ENCODE measurements around the gene PHACTR3. TPM values are rescaled to one million over a fixed set of nuclear protein-coding genes. Genes with fewer than 3 reads are reported as not detected.

Gene PHACTR3
- polyA plus RNA-seq, 1 donor (not counting 4 experiments of a cell fraction or from before 2014, with no cell fraction given) = 2.6 TPM

- TF ChIP-seq EZH2 (IDR thresholded peaks at IDR 0.05; ENCODE audit: low read length) (no peak), CTCF (optimal IDR thresholded peaks at IDR 0.05 in 1 of 3, IDR thresholded peaks at IDR 0.05 in 1 of 3, conservative IDR thresholded peaks at IDR 0.05 in 1 of 3; ENCODE audit: extremely low read depth in 1 of 3, insufficient read depth in 2 of 3, low read length in 3 of 3) (no peak)
Observed at GRCh38 chr20:59667131-59667530, 62.8 kb downstream of the PHACTR3 start.

GRCh38 chr20:59667981-59668515, 63.7 kb downstream of the PHACTR3 start:
- Histone ChIP-seq H3K27me3 (ENCODE audit: control insufficient read depth, extremely low read depth, insufficient read depth, low read length) (no peaks in the 10 kb centered on the region), H3K9me3 (ENCODE audit: control insufficient read depth, low read depth, low read length) (no peaks in the 10 kb centered on the region), H3K4me1 (ENCODE audit: control insufficient read depth, extremely low read depth, insufficient read depth, low read length) (no peaks in the 10 kb centered on the region), H3K9me1 (ENCODE audit: control insufficient read depth, extremely low read depth, insufficient read depth, low read length) (no peaks in the 10 kb centered on the region), H3K4me2 (ENCODE audit: control insufficient read depth, extremely low read depth, insufficient read depth, low read depth, low read length) (no peak overlapping the region), H3K9ac (ENCODE audit: control insufficient read depth, extremely low read depth, insufficient read depth, low read length) (no peak overlapping the region), H2AFZ (ENCODE audit: control insufficient read depth, low read length) (no peak overlapping the region), H4K20me1 (ENCODE audit: control insufficient read depth, extremely low read depth, insufficient read depth, low read length) (no peaks in the 10 kb centered on the region), H3K27ac (ENCODE audit: control insufficient read depth, insufficient read depth, low read length) (no peak overlapping the region), H3K4me3 (ENCODE audit: control insufficient read depth in 2 of 3, extremely low read depth in 1 of 3, insufficient read depth in 2 of 3, low read depth in 1 of 3, low read length in 3 of 3) (no peak overlapping the region), H3K36me3 (ENCODE audit: control insufficient read depth in 2 of 2, extremely low read depth in 1 of 2, insufficient read depth in 2 of 2, low read length in 2 of 2) (no peaks in the 10 kb centered on the region), H3K79me2 (ENCODE audit: control insufficient read depth, insufficient read depth, low read length) (no peaks in the 10 kb centered on the region)
- no peak for TF ChIP-seq CTCF (optimal IDR thresholded peaks at IDR 0.05 in 1 of 3, IDR thresholded peaks at IDR 0.05 in 1 of 3, conservative IDR thresholded peaks at IDR 0.05 in 1 of 3; ENCODE audit: extremely low read depth in 1 of 3, insufficient read depth in 2 of 3, low read length in 3 of 3)
- DNase-seq (ENCODE audit: low read depth, low spot score) (no peak), FAIRE-seq (no peak)
- dilution Hi-C loops (cut with MboI; ENCODE audit: extremely low pct_ligation_motif_present, low sequenced_read_pairs) = no loop called here

More at GRCh38 chr20:59667131-59667530, 62.8 kb downstream of the PHACTR3 start:
- Histone ChIP-seq H3K36me3 (ENCODE audit: control insufficient read depth in 2 of 2, extremely low read depth in 1 of 2, insufficient read depth in 2 of 2, low read length in 2 of 2) (no peaks in the 10 kb centered on the region), H4K20me1 (ENCODE audit: control insufficient read depth, extremely low read depth, insufficient read depth, low read length) (no peaks in the 10 kb centered on the region), H3K9ac (ENCODE audit: control insufficient read depth, extremely low read depth, insufficient read depth, low read length) (no peak overlapping the region), H3K27me3 (ENCODE audit: control insufficient read depth, extremely low read depth, insufficient read depth, low read length) (no peaks in the 10 kb centered on the region), H3K4me1 (ENCODE audit: control insufficient read depth, extremely low read depth, insufficient read depth, low read length) (no peaks in the 10 kb centered on the region), H2AFZ (ENCODE audit: control insufficient read depth, low read length) (no peak overlapping the region), H3K4me2 (ENCODE audit: control insufficient read depth, extremely low read depth, insufficient read depth, low read depth, low read length) (no peak overlapping the region), H3K9me3 (ENCODE audit: control insufficient read depth, low read depth, low read length) (no peaks in the 10 kb centered on the region), H3K27ac (ENCODE audit: control insufficient read depth, insufficient read depth, low read length) (no peak overlapping the region), H3K79me2 (ENCODE audit: control insufficient read depth, insufficient read depth, low read length) (no peaks in the 10 kb centered on the region), H3K9me1 (ENCODE audit: control insufficient read depth, extremely low read depth, insufficient read depth, low read length) (no peaks in the 10 kb centered on the region), H3K4me3 (ENCODE audit: control insufficient read depth in 2 of 3, extremely low read depth in 1 of 3, insufficient read depth in 2 of 3, low read depth in 1 of 3, low read length in 3 of 3) (no peak overlapping the region)
- dilution Hi-C loops (cut with MboI; ENCODE audit: extremely low pct_ligation_motif_present, low sequenced_read_pairs) = no loop called here
- DNase-seq (ENCODE audit: low read depth, low spot score) (no peak), FAIRE-seq (no peak)
